HS-27A (cell line): ENCODE data around the gene SLC39A5.

ENCODE experiments used
- DNase-seq: peaks from one replicate; pipeline ENCODE4 v3.0.0-alpha.2; 2012; ENCODE audit warnings: low read depth, missing footprints

The SLC39A5 gene

GRCh38 chr12:56229916-56230431, at the start of gene SLC39A5:
SLC39A5 (plus strand) TSS chr12:56230051; CDS start chr12:56231275, 1,224 bp downstream.
- no peak for DNase-seq

- DNase-seq: no peak
These were observed 42.9 kb upstream of the SLC39A5 start for GRCh38 chr12:56186957-56187356.

- no peak for DNase-seq
These were observed 41.6 kb upstream of the SLC39A5 start for GRCh38 chr12:56188131-56188777.

- DNase-seq: no peak
These were observed 41.1 kb upstream of the SLC39A5 start for GRCh38 chr12:56188778-56189098.

GRCh38 chr12:56189099-56189917, 40.5 kb upstream of the SLC39A5 start, which contains the start of gene SMARCC2:
SMARCC2 (minus strand) TSS chr12:56189483; CDS start chr12:56189461, 22 bp downstream.
- peak; percentile 55 for DNase-seq

- DNase-seq: peak; percentile 94
These were observed 39.7 kb upstream of the SLC39A5 start for GRCh38 chr12:56189918-56190694.

GRCh38 chr12:56190695-56191155, 39.1 kb upstream of the SLC39A5 start:
- DNase-seq: no peak

- no peak for DNase-seq
These were observed 37.3 kb upstream of the SLC39A5 start for GRCh38 chr12:56192582-56192981.

GRCh38 chr12:56193025-56193578, 36.7 kb upstream of the SLC39A5 start:
- peak; percentile 73 for DNase-seq

- DNase-seq: peak; percentile 89
These were observed 32.9 kb upstream of the SLC39A5 start for GRCh38 chr12:56196818-56197550.

- DNase-seq: no peak
These were observed 31.8 kb upstream of the SLC39A5 start for GRCh38 chr12:56197921-56198635.

GRCh38 chr12:56198836-56199235, 31.0 kb upstream of the SLC39A5 start:
- DNase-seq: no peak

- DNase-seq: no peak
These were observed 27.5 kb upstream of the SLC39A5 start for GRCh38 chr12:56202366-56202765.

GRCh38 chr12:56202838-56203237, 27.0 kb upstream of the SLC39A5 start:
- DNase-seq: no peak

- DNase-seq: no peak
These were observed 25.6 kb upstream of the SLC39A5 start for GRCh38 chr12:56204275-56204674.

GRCh38 chr12:56205445-56205844, 24.4 kb upstream of the SLC39A5 start:
- no peak for DNase-seq

GRCh38 chr12:56206452-56207166, 23.2 kb upstream of the SLC39A5 start:
- no peak for DNase-seq

GRCh38 chr12:56208006-56208405, 21.8 kb upstream of the SLC39A5 start:
- no peak for DNase-seq

- no peak for DNase-seq
These were observed 17.5 kb upstream of the SLC39A5 start for GRCh38 chr12:56212361-56212760.

GRCh38 chr12:56213878-56214277, 16.0 kb upstream of the SLC39A5 start:
- no peak for DNase-seq
